ENCODE data around the gene RBM19. TPM values are rescaled to one million over a fixed set of nuclear protein-coding genes. Genes with fewer than 3 reads are reported as not detected.

The RBM19 gene
- total and polyA plus RNA-seq, 2 of the 4 experiments (the other 2 are of a cell fraction), result 18.7 to 19.2 TPM

GRCh38 chr12:113959096-113959495, 7.0 kb downstream of the RBM19 start:
- Histone ChIP-seq H3K9me1 (ENCODE audit: insufficient read depth, low read length) (no peaks in the 10 kb centered on the region), H3K14ac (replicated peaks; ENCODE audit: low read depth, low read length) (no peak overlapping the region), H4K91ac (ENCODE audit: insufficient read depth, low read depth, low read length) (no peak overlapping the region), H3K4ac (ENCODE audit: low read depth, low read length) (no peak overlapping the region), H3K23ac (ENCODE audit: low read depth, low read length) (no peak overlapping the region), H3K27ac (ENCODE audit: insufficient read depth, low read length) (no peak overlapping the region), H3K4me2 (ENCODE audit: low read depth, low read length) (no peak overlapping the region), H3K9ac (ENCODE audit: low read depth, low read length) (no peak overlapping the region), H2BK20ac (ENCODE audit: low read depth, low read length) (no peak overlapping the region), H2BK5ac (ENCODE audit: low read depth, low read length, poor library complexity, severe bottlenecking) (no peak overlapping the region), H4K8ac (ENCODE audit: low read depth in 2 of 2, low read length in 2 of 2) (no peak overlapping the region), H3K9me3 (ENCODE audit: control insufficient read depth, insufficient read depth, low read length) (no peaks in the 10 kb centered on the region), H2BK15ac (ENCODE audit: low read depth, low read length) (no peak overlapping the region), H3K79me1 (ENCODE audit: low read depth in 1 of 2, low read length in 2 of 2) (peaks cover 0 to 17% of the 10 kb centered on the region in 2 experiments; a peak in 2 of 4 replicates), H2BK120ac (ENCODE audit: low read depth, low read length) (no peak overlapping the region), H4K5ac (ENCODE audit: low read depth, low read length) (no peak overlapping the region), H2AFZ (replicated peaks; ENCODE audit: low read length, poor library complexity) (no peak overlapping the region), H3K27me3 (ENCODE audit: control insufficient read depth, insufficient read depth, low read length) (no peaks in the 10 kb centered on the region), H3K18ac (ENCODE audit: low read depth, low read length) (no peak overlapping the region), H2AK5ac (ENCODE audit: low read depth, low read length) (no peak overlapping the region), H3K36me3 (ENCODE audit: control insufficient read depth, insufficient read depth, low read length) (peaks cover 59% of the 10 kb centered on the region), H4K20me1 (ENCODE audit: insufficient read depth, low read length) (no peaks in the 10 kb centered on the region), H2AK9ac (replicated peaks; ENCODE audit: low read depth, low read length, poor library complexity) (no peak overlapping the region), H3K4me1 (ENCODE audit: control insufficient read depth, insufficient read depth, low read length) (no peaks in the 10 kb centered on the region), H3K56ac (ENCODE audit: extremely low read depth, insufficient read depth, low read length) (no peak overlapping the region), H3K4me3 (ENCODE audit: insufficient read depth, low read depth, low read length) (no peak overlapping the region)
- intact Hi-C loops (cut with micrococcal nuclease) (no loop called here), dilution Hi-C loops (cut with HindIII; ENCODE audit: low sequenced_read_pairs, unreplicated experiment) (no loop called here), in situ Hi-C loops (cut with MboI; ENCODE audit: low sequenced_read_pairs) (no loop called here)
- ChIA-PET POLR2A (ENCODE audit: unreplicated experiment) (no interaction called here), CTCF (interaction anchor here (0.6 kb wide), 1 partner anchor 673 kb away, joined by 3 read pairs; no protein-coding TSS in a partner anchor)
- no TSS peak for BruUV-seq (replicated peaks)
- ATAC-seq (ENCODE audit: low read depth) (no peak), DNase-seq (no peak)
- 100% methylated on average over 1 of the region's 14 CpGs; no CpG with 5 or more reads in 1 of the 2 experiments for WGBS, 2 experiments (ENCODE audit: extremely low coverage in 2 of 2, insufficient read length in 1 of 2)
- TF ChIP-seq FOS (IDR thresholded peaks at IDR 0.05; ENCODE audit: low read depth, low read length) (no peak), MXI1 (IDR thresholded peaks at IDR 0.05; ENCODE audit: borderline replicate concordance, low read depth, low read length) (no peak), POLR2A (IDR thresholded peaks at IDR 0.05; ENCODE audit: low read depth, low read length) (no peak), MAZ (IDR thresholded peaks at IDR 0.05; ENCODE audit: borderline replicate concordance, low read depth, low read length) (no peak), USF2 (IDR thresholded peaks at IDR 0.05; ENCODE audit: low read depth, low read length) (no peak), BHLHE40 (IDR thresholded peaks at IDR 0.05; ENCODE audit: low read depth, low read length) (no peak), SMC3 (IDR thresholded peaks at IDR 0.05; ENCODE audit: low read depth, low read length) (no peak), CEBPB (IDR thresholded peaks at IDR 0.05; ENCODE audit: low read depth, low read length) (no peak), MAFK (IDR thresholded peaks at IDR 0.05; ENCODE audit: low read depth, low read length) (no peak), RFX5 (IDR thresholded peaks at IDR 0.05; ENCODE audit: low read depth, low read length) (no peak), RCOR1 (IDR thresholded peaks at IDR 0.05; ENCODE audit: insufficient replicate concordance, low read length) (no peak), CHD1 (IDR thresholded peaks at IDR 0.05; ENCODE audit: low read depth, low read length) (no peak), CTCF (conservative IDR thresholded peaks at IDR 0.05; ENCODE audit: low read depth, low read length) (no peak), RAD21 (IDR thresholded peaks at IDR 0.05; ENCODE audit: low read length) (no peak)
- TF ChIP-seq, protein P1, sequence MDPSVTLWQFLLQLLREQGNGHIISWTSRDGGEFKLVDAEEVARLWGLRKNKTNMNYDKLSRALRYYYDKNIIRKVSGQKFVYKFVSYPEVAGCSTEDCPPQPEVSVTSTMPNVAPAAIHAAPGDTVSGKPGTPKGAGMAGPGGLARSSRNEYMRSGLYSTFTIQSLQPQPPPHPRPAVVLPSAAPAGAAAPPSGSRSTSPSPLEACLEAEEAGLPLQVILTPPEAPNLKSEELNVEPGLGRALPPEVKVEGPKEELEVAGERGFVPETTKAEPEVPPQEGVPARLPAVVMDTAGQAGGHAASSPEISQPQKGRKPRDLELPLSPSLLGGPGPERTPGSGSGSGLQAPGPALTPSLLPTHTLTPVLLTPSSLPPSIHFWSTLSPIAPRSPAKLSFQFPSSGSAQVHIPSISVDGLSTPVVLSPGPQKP (IDR thresholded peaks at IDR 0.05; ENCODE audit: borderline replicate concordance, low read depth, low read length), result no peak
